NK-92 treated with Interleukin-12 subunit alpha and Interleukin-12 subunit beta, amount 100 ng/mL, for 24 hours (cell line): ENCODE data around the gene ZNF213.

Experiments
- DNase-seq: peaks from one replicate; lab custom pipeline; 2025; lab: John Stamatoyannopoulos, UW

ZNF213 gene, protein sequence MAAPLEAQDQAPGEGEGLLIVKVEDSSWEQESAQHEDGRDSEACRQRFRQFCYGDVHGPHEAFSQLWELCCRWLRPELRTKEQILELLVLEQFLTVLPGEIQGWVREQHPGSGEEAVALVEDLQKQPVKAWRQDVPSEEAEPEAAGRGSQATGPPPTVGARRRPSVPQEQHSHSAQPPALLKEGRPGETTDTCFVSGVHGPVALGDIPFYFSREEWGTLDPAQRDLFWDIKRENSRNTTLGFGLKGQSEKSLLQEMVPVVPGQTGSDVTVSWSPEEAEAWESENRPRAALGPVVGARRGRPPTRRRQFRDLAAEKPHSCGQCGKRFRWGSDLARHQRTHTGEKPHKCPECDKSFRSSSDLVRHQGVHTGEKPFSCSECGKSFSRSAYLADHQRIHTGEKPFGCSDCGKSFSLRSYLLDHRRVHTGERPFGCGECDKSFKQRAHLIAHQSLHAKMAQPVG

GRCh38 chr16:3134338-3135125 is at the start of gene ZNF213:
ZNF213 (plus strand) TSS chr16:3135029; CDS start chr16:3137281, 2,252 bp downstream.
- DNase-seq: peak; percentile 93

- DNase-seq: no peak
These were observed 48.8 kb upstream of the ZNF213 start for GRCh38 chr16:3085868-3086595.

DNA sequence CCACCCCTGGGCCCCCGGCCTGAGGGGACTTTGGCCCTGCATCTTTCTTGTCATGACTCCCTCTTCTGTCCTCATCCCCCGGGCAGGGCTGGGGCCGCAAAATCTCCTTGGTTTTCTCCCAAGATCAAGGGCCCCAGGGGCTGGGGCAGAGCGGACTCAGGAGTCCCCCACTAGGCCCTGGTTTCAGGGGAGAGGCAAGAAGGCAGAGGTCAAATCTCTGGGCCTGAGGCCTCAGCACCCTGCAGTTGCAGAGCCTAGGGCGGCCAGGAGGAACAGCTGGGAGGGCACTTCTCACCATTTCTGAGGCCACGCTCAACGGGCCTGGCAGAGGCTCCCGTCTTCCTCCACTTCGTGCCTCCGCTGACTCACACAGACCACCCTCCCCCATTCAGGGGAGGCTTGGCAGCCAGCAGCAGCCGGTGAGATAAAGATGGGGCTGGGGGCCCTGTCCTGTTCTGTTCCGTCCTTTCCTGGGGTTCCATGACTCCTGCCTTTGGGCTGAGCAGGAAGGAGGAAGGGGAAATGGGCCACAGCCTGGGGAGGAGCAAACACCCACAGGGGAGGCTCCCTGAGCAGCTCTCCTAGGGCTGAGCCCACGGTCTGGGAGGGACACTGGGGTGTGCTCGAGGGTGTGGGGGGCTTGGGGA is 48.1 kb upstream of the ZNF213 start:
- no peak for DNase-seq

GRCh38 chr16:3087243-3088235 is 47.3 kb upstream of the ZNF213 start:
- no peak for DNase-seq

GRCh38 chr16:3088450-3088849 is 46.4 kb upstream of the ZNF213 start:
- DNase-seq: no peak

GRCh38 chr16:3088925-3089716 is 45.7 kb upstream of the ZNF213 start:
- DNase-seq: no peak

DNA sequence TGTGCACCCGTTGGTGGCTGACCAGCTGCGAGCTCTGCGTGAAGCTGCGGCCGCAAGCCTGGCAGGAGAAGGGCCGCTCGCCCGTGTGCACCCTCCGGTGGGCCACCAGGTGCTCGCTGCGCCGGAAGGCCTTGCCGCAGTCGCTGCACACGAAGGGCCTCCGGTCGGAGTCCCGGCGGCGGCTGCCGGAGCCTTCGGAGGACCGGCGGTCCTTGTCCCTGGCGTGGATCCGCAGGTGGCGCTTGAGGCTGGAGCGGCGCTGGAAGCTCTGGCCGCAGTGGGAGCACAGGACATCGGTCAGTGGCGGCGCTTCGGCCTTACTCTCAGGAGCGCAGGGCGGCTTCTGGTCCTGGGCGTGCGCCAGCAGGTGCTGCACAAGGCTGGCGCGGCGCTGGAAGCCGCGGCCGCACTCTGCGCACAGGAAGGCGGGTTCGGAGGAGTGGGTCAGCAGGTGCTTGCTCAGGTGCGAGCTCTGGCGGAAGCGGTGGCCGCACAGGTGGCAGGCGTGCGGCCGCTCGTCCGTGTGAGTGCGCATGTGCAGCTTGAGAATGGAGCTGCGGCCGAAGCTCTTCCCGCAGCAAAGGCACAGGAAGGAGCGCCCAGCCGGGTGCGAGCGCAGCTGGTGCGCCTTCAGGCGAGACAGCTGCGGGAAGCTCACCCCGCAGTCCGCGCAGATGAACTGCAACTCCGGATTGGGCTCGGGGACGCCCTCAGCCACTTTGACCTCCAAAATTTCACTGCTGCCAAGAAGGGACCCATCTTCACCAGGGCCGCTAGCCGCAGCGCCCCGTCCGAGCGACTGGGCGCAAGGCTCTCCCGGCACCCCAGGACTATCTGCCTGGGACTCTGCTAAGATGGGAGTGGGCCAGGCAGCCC is 44.9 kb upstream of the ZNF213 start:
- DNase-seq: no peak

- DNase-seq: no peak
These were observed 43.3 kb upstream of the ZNF213 start for GRCh38 chr16:3091551-3091950.

DNA sequence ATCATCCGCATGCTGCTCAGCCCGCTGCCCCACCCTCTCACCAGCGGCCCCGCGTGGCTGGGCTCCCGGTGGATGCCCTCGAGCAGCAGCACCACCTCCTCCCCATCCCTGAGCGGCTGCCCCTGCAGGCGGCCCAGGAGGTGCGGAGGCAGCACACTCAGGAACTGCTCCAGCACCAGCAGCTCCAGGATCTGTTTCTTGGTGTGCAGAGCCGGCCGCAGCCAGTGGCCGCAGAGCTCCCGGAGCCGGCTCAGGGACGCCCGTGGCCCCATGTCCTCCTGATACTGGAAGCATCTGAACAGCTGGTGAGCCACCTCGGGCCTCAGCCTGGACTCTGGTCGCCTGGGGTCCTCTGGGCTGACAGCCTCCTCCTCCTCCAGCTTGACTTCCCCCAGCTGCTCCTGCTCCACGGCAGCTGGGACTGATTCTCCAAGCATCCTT is 42.3 kb upstream of the ZNF213 start:
- DNase-seq: no peak

GRCh38 chr16:3094289-3095027 is 40.4 kb upstream of the ZNF213 start:
- peak; percentile 39 for DNase-seq

GRCh38 chr16:3095869-3096268 is 39.0 kb upstream of the ZNF213 start:
- DNase-seq: peak; percentile 64

DNA sequence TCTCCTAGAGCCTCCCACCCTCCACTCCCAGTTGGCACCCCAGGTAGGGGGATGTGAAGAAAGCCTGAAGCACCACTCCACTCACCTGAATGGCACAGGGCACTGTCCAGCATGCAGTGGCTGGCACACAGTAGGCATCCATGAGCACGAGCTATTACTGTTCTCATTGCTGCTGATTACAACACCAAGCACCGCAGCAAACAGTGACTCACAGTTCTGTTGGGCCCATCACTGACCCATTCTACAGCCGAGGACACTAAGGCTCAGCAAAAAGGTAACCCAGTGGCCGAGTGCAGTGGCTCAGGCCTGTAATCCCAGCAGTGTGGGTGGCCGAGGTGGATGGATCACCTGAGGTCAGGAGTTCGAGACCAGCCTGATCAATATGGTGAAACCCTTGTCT is 38.5 kb upstream of the ZNF213 start:
- no peak for DNase-seq

GRCh38 chr16:3097266-3097665 is 37.6 kb upstream of the ZNF213 start:
- DNase-seq: no peak

DNA sequence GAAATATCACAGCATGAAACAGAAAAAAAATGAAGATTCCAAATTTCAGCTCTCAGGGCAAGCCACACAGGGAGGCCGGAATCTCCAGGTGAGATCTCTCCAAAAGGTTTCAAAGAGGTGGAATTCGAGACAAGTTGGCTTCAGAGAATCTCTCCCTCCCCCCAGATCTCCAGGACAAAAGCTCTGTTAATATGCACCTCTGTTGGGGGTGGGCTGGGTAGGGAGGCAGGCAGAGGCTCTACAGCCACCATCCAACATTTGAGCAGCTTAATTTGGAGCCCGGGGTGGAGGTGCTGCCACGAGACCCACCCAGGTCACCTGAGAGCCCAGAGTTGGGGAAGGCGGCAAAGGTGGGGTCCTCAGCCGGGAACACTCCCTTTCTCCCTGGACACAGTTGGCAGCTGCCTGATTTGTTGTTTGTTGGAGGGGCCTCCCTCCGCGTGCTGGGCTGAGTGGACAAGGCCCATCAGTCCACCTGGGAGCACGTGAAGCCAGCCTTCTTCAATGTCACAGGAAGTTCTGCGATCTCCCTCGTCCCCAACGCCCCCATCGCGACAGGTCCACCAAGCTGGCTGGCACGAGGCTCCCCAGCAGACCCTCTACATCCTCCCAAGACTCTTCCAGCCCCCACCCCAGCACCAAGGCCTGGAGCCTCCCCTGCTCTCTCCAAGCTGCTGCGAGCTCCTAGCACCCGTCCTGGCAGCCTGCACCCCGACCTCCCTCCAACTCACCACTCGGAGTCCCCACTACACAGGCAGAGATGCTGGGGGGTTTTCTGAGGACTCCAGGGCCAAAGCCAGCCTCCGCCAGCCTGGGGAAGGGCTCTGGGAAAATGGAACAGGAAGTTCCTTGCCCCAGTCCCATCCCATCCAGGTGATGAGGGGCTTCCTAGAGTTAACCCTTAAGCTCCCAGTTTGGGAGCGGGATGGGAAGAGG is 36.1 kb upstream of the ZNF213 start, which contains the start of gene ZSCAN10:
ZSCAN10 (minus strand) TSS at position 836 of the 936 bp plus-strand sequence. CDS start 6,357 bp downstream, outside the sequence.
- no peak for DNase-seq

GRCh38 chr16:3099395-3099731 is 35.5 kb upstream of the ZNF213 start:
- no peak for DNase-seq

GRCh38 chr16:3099732-3100499 is 34.9 kb upstream of the ZNF213 start:
- DNase-seq: no peak
